K562 (cell line): ENCODE measurements around the gene KXD1. TPM values are rescaled to one million over a fixed set of nuclear protein-coding genes. Genes with fewer than 3 reads are reported as not detected.
A peak's percentile ranks its signal among the peaks of the same experiment; 100 is the strongest.

ENCODE experiments used
- ARID2 ChIP-seq: fragments of 450-650 bp; IDR thresholded peaks from 2 replicates; pipeline ENCODE4 v1.6.1; 2017; ENCODE audit warnings: antibody characterized with exemption, mild to moderate bottlenecking
- CBX3 ChIP-seq, 2 experiments: IDR thresholded peaks; 1 replicate in 1 of 2; 2 replicates in 1 of 2; pipeline ENCODE4 v1.6.1; 2012; ENCODE audit warnings: inconsistent platforms in 2 of 2, low read length in 2 of 2, borderline replicate concordance in 1 of 2, control low read depth in 1 of 2
- CHD4 ChIP-seq: fragments of 200-600 bp; sonication (generic); IDR thresholded peaks from 3 replicates; pipeline ENCODE4 v1.6.1; 2012; ENCODE audit warnings: low read depth, mild to moderate bottlenecking, mixed read lengths, low read length, inconsistent platforms; ENCODE audit not compliant: insufficient read depth, insufficient replicate concordance, poor library complexity, severe bottlenecking
- HDAC2 ChIP-seq: fragments of 450-650 bp; IDR thresholded peaks from 2 replicates; pipeline ENCODE4 v1.6.1; 2016; ENCODE audit warnings: mild to moderate bottlenecking
- HDGF ChIP-seq: fragments of 450-650 bp; IDR thresholded peaks from 2 replicates; pipeline ENCODE4 v1.6.1; 2016
- KDM1A ChIP-seq, 2 experiments: fragments of 450-650 bp; IDR thresholded peaks; 2 replicates each; pipeline ENCODE4 v1.6.1; 2016; ENCODE audit warnings: mild to moderate bottlenecking in 2 of 2
- LARP7 ChIP-seq: fragments of 450-650 bp; IDR thresholded peaks from 2 replicates; pipeline ENCODE4 v1.6.1; 2016
- MIER1 ChIP-seq: fragments of 450-650 bp; IDR thresholded peaks from 2 replicates; pipeline ENCODE4 v1.6.1; 2016; ENCODE audit warnings: antibody characterized with exemption, mild to moderate bottlenecking, low read depth
- MLLT1 ChIP-seq, 2 experiments: fragments of 450-650 bp; IDR thresholded peaks; 2 replicates each; pipeline ENCODE4 v1.6.1; 2016
- MTA2 ChIP-seq: fragments of 450-650 bp; IDR thresholded peaks from 2 replicates; pipeline ENCODE4 v1.6.1; 2016; ENCODE audit warnings: low read depth
- NFRKB ChIP-seq: fragments of 450-650 bp; IDR thresholded peaks from 2 replicates; pipeline ENCODE4 v1.6.1; 2016; ENCODE audit warnings: low read depth
- SMARCA5 ChIP-seq: fragments of 450-650 bp; IDR thresholded peaks from 2 replicates; pipeline ENCODE4 v1.6.1; 2016
- TAF7 ChIP-seq: fragments of 450-650 bp; IDR thresholded peaks from 2 replicates; pipeline ENCODE4 v1.6.1; 2016; ENCODE audit warnings: missing genetic modification characterization, missing compliant biosample characterization
- TRIM24 ChIP-seq, 2 experiments: fragments of 450-650 bp; IDR thresholded peaks; 2 replicates each; pipeline ENCODE4 v1.6.1; 2016
- TRIM28 ChIP-seq: fragments of 450-650 bp; IDR thresholded peaks from 2 replicates; pipeline ENCODE4 v1.6.1; 2017
- YY1 ChIP-seq, 3 experiments: IDR thresholded peaks; 2 replicates each; pipeline ENCODE4 v1.6.1; 2011; ENCODE audit warnings: low read length in 2 of 3, mild to moderate bottlenecking in 2 of 3, moderate library complexity in 2 of 3, borderline replicate concordance in 1 of 3, control low read depth in 1 of 3, low read depth in 1 of 3; ENCODE audit not compliant: insufficient read depth in 3 of 3, insufficient replicate concordance in 2 of 3, control insufficient read depth in 1 of 3, insufficient read length in 1 of 3; ENCODE audit errors: extremely low read depth in 1 of 3
- ZNF143 ChIP-seq: sonication (generic); formaldehyde crosslinking; IDR thresholded peaks from 2 replicates; pipeline ENCODE4 v1.9.0; 2022; ENCODE audit warnings: mild to moderate bottlenecking, missing genetic modification reagents
- polyA plus RNA-seq, 8 experiments: library from polyadenylated mRNA; depleted of rRNA in 4 of 8; stranded (reverse) in 5 of 8; unstranded in 3 of 8; fragments of >200 nt; fragmentation: Nextera tagmentation in 2 of 8; fragmentation: Illumina TruSeq in 1 of 8; extraction: Ambion mirVana in 2 of 8; extraction: Trizol in 1 of 8; gene quantifications; 2 replicates each; pipeline versions ENCODE4 v1.2.1 to v1.2.3, GENCODE V29; 2011 to 2014; ENCODE audit warnings: inconsistent platforms in 1 of 8, missing spikeins in 1 of 8
- total RNA-seq, 7 experiments: library from RNA; depleted of rRNA in 6 of 7; stranded (reverse); fragments of >200 nt in 6 of 7; fragmentation: Illumina TruSeq in 2 of 7; extraction: Trizol in 2 of 7; gene quantifications; 2 replicates each; pipeline versions ENCODE4 v1.2.1 to v1.2.3, GENCODE V29; 2011 to 2021; ENCODE audit warnings: low replicate concordance in 1 of 7
- TF ChIP-seq, protein P1 (sequence below): sonication (generic); formaldehyde crosslinking; IDR thresholded peaks from 2 replicates; pipeline ENCODE4 v1.8.1; 2023; ENCODE audit warnings: mild to moderate bottlenecking, missing genetic modification reagents

The KXD1 gene
- total and polyA plus RNA-seq, 9 of the 15 experiments (the other 6 are each of a cell fraction or from before 2014, with no cell fraction given): 21.9 to 210 (median 118) TPM

DNA sequence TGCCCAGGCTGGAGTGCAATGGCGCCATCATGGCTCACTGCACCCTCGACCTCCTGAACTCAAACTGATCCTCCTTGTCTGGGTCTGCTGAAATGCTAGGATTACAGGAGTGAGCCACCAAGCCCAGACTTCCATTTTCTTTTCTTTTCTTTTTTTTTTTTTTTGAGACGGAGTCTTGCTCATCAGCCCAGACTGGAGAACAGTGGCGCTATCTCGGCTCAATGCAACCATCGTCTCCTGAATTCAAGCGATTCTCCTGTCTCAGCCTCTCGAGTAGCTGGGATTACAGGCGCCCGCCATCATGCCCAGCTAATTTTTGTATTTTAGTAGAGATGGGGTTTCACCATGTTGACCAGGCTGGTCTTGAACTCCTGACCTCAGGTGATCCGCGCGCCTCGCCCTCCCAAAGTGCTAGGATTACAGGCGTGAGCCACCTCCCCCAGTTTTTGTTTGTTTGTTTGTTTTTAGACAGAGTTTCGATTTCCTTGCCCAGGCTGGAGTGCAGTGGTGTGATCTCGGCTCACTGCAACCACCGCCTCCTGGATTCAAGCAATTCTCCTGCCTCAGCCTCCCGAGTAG is 34.7 kb upstream of the KXD1 start (continued):
- TF ChIP-seq MTA2 (peak; percentile 24; the same call in 1 of the 2 replicates), YY1 (IDR thresholded peaks at IDR 0.05; ENCODE audit: borderline replicate concordance in 1 of 3, control insufficient read depth in 1 of 3, extremely low read depth in 1 of 3, insufficient read depth in 3 of 3, insufficient read length in 1 of 3, insufficient replicate concordance in 2 of 3, low read depth in 1 of 3, low read length in 2 of 3) (peak in 2 of 3 experiments; percentile 65 to 85), MLLT1 (IDR thresholded peaks at IDR 0.05) (peak; percentile 41 to 60; a peak in 1 of 4 replicates), HDGF (peak; percentile 19; the same call in 1 of the 2 replicates), CHD4 (peak; percentile 29), TRIM28 (peak; percentile 39; the same call in 1 of the 2 replicates), MIER1 (peak; percentile 67), LARP7 (0 out of 2 replicates have a peak, but pooled peaks have one; percentile 60), NFRKB (0 out of 2 replicates have a peak, but pooled peaks have one; percentile 43), CBX3 (IDR thresholded peaks at IDR 0.05; ENCODE audit: borderline replicate concordance in 1 of 2, low read length in 2 of 2) (peak in 1 of 2 experiments; percentile 52; a peak in 1 of 3 replicates), ZNF143 (CRISPR knock-in tag) (peak; percentile 9; the same call in 1 of the 2 replicates), ARID2 (0 out of 2 replicates have a peak, but pooled peaks have one; percentile 13), TRIM24 (IDR thresholded peaks at IDR 0.05) (peak; percentile 39 to 56; a peak in 2 of 4 replicates), TAF7 (tag) (0 out of 2 replicates have a peak, but pooled peaks have one; percentile 11), KDM1A (IDR thresholded peaks at IDR 0.05) (peak in 1 of 2 experiments; percentile 89; a peak in 2 of 4 replicates), HDAC2 (peak; percentile 98), SMARCA5 (peak; percentile 98)
- TF ChIP-seq, protein P1, sequence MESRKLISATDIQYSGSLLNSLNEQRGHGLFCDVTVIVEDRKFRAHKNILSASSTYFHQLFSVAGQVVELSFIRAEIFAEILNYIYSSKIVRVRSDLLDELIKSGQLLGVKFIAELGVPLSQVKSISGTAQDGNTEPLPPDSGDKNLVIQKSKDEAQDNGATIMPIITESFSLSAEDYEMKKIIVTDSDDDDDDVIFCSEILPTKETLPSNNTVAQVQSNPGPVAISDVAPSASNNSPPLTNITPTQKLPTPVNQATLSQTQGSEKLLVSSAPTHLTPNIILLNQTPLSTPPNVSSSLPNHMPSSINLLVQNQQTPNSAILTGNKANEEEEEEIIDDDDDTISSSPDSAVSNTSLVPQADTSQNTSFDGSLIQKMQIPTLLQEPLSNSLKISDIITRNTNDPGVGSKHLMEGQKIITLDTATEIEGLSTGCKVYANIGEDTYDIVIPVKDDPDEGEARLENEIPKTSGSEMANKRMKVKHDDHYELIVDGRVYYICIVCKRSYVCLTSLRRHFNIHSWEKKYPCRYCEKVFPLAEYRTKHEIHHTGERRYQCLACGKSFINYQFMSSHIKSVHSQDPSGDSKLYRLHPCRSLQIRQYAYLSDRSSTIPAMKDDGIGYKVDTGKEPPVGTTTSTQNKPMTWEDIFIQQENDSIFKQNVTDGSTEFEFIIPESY: peak; percentile 95
